OCI-LY7 (cell line): ENCODE measurements around the gene CORO2B. TPM values are rescaled to one million over a fixed set of nuclear protein-coding genes. Genes with fewer than 3 reads are reported as not detected.

Experiments
- BruUV-seq: library from RNA; stranded (reverse); fragments of 400-500 nt; replicated peaks from 2 replicates; lab custom pipeline; 2021; lab: Mats Ljungman, UMichigan
- CTCF ChIA-PET: fragments of 300-600 bp; sonication (Branson Sonifier 250); formaldehyde crosslinking; loops from one replicate; lab custom pipeline; 2022; ENCODE audit warnings: antibody characterized with exemption; ENCODE audit not compliant: unreplicated experiment; lab: Charles Lee
- POLR2A ChIA-PET: fragments of 300-600 bp; sonication (Branson Sonifier 250); formaldehyde crosslinking; loops from one replicate; lab custom pipeline; 2022; ENCODE audit warnings: antibody characterized with exemption; lab: Charles Lee
- DNase-seq: peaks from one replicate; pipeline ENCODE4 v3.0.0-alpha.2; 2015; ENCODE audit warnings: low spot score
- H2AFZ ChIP-seq: fragments of 200-600 bp; sonication (generic), shearing (Covaris generic); 2 replicates; pipeline ENCODE4 v1.6.1; 2014; ENCODE audit warnings: mild to moderate bottlenecking, antibody characterized with exemption, low read length, moderate library complexity
- H3K27ac ChIP-seq: fragments of 200-600 bp; sonication (generic); 2 replicates; pipeline ENCODE4 v1.5.1; 2014; ENCODE audit warnings: mixed run types, low read depth, mild to moderate bottlenecking, moderate library complexity, low read length, inconsistent platforms; ENCODE audit not compliant: poor library complexity, severe bottlenecking
- H3K36me3 ChIP-seq: fragments of 200-600 bp; sonication (generic); 2 replicates; pipeline ENCODE4 v1.6.1; 2014; ENCODE audit warnings: mild to moderate bottlenecking, antibody characterized with exemption, low read length, moderate library complexity, mixed read lengths; ENCODE audit not compliant: insufficient read depth
- H3K4me1 ChIP-seq: fragments of 200-600 bp; sonication (generic); 2 replicates; pipeline ENCODE4 v1.5.1; 2014; ENCODE audit warnings: mild to moderate bottlenecking, low read length; ENCODE audit not compliant: insufficient read depth, poor library complexity, severe bottlenecking
- H3K4me2 ChIP-seq: fragments of 200-600 bp; sonication (generic); 2 replicates; pipeline ENCODE4 v1.6.1; 2014; ENCODE audit warnings: mild to moderate bottlenecking, low read length
- H3K4me3 ChIP-seq: fragments of 200-600 bp; sonication (generic); 2 replicates; pipeline ENCODE4 v1.5.1; 2014; ENCODE audit warnings: mild to moderate bottlenecking, low read depth, low read length; ENCODE audit not compliant: poor library complexity, severe bottlenecking
- H3K79me2 ChIP-seq: fragments of 200-600 bp; sonication (generic); 2 replicates; pipeline ENCODE4 v1.6.1; 2016; ENCODE audit warnings: low read depth, mild to moderate bottlenecking, low read length, moderate library complexity, mixed read lengths; ENCODE audit not compliant: insufficient read depth
- H3K9me2 ChIP-seq: fragments of 200-600 bp; sonication (generic); 2 replicates; pipeline ENCODE4 v1.6.1; 2016; ENCODE audit warnings: mild to moderate bottlenecking, low read length, mixed read lengths; ENCODE audit not compliant: insufficient read depth
- H3K9me3 ChIP-seq: fragments of 200-600 bp; sonication (generic); 2 replicates; pipeline ENCODE4 v1.6.1; 2014; ENCODE audit warnings: mild to moderate bottlenecking, mixed run types, low read length, mixed read lengths
- H4K20me1 ChIP-seq: fragments of 200-600 bp; sonication (generic); 2 replicates; pipeline ENCODE4 v1.6.1; 2014; ENCODE audit warnings: mild to moderate bottlenecking, antibody characterized with exemption, low read length, moderate library complexity, mixed read lengths; ENCODE audit not compliant: insufficient read depth
- CTCF ChIP-seq: fragments of 200-600 bp; sonication (generic); conservative IDR thresholded peaks from 2 replicates; pipeline ENCODE4 v1.5.1; 2014; ENCODE audit warnings: mild to moderate bottlenecking, antibody characterized with exemption, low read length, moderate library complexity, mixed read lengths
- EZH2phosphoT487 ChIP-seq: fragments of 200-600 bp; sonication (generic); IDR thresholded peaks from 2 replicates; pipeline ENCODE4 v1.6.1; 2018; ENCODE audit warnings: low read depth, borderline replicate concordance, mild to moderate bottlenecking, mixed run types, antibody characterized with exemption, low read length, moderate library complexity, mixed read lengths
- intact Hi-C: fragments of 100-400 bp; cut with micrococcal nuclease; formaldehyde crosslinking; loops from one replicate; pipeline ENCODE4 v1.10.0; 2022; ENCODE audit not compliant: unreplicated experiment
- total RNA-seq, 2 experiments: library from RNA; depleted of rRNA in 1 of 2; stranded (reverse); fragments of >200 nt in 1 of 2; shearing (Covaris generic) in 1 of 2; gene quantifications; 2 replicates each; pipeline ENCODE4 v1.2.3, GENCODE V29; 2014 to 2022

Gene CORO2B
- total RNA-seq, 2 experiments from 2014 or later, result 7.4 to 12.5 TPM

- no TSS peak for BruUV-seq
- H3K27ac ChIP-seq, result no peak overlapping the region
- no peak for DNase-seq
- H3K9me3 ChIP-seq, result no peaks in the 10 kb centered on the region
- H3K9me2 ChIP-seq, result no peaks in the 10 kb centered on the region
- TF ChIP-seq EZH2phosphoT487, result no peak
- TF ChIP-seq CTCF, result no peak
- H4K20me1 ChIP-seq, result no peaks in the 10 kb centered on the region
- no peak overlapping the region for H3K4me3 ChIP-seq
- intact Hi-C loops, result no loop called here
- H3K4me1 ChIP-seq, result no peaks in the 10 kb centered on the region
- H3K79me2 ChIP-seq, result no peaks in the 10 kb centered on the region
- H3K4me2 ChIP-seq, result no peak overlapping the region
- no peak overlapping the region for H2AFZ ChIP-seq
- ChIA-PET POLR2A (no interaction called here), CTCF (no interaction called here)
- H3K36me3 ChIP-seq, result peaks cover 8% of the 10 kb centered on the region; the same call in 1 of the 2 replicates
These were observed 30.8 kb downstream of the CORO2B start for GRCh38 chr15:68609629-68610028.

GRCh38 chr15:68610825-68611224 lies 32.0 kb downstream of the CORO2B start:
- Histone ChIP-seq H3K4me1 (peaks cover under 1% of the 10 kb centered on the region), H2AFZ (no peak overlapping the region), H3K27ac (no peak overlapping the region), H3K9me3 (no peaks in the 10 kb centered on the region; the same call in 1 of the 2 replicates), H3K4me2 (no peak overlapping the region), H3K36me3 (peaks cover 8% of the 10 kb centered on the region), H3K9me2 (no peaks in the 10 kb centered on the region), H3K4me3 (no peak overlapping the region), H3K79me2 (no peaks in the 10 kb centered on the region), H4K20me1 (no peaks in the 10 kb centered on the region)
- intact Hi-C loops, result no loop called here
- no TSS peak for BruUV-seq
- no peak for TF ChIP-seq CTCF
- TF ChIP-seq EZH2phosphoT487, result no peak
- no peak for DNase-seq
- ChIA-PET CTCF (no interaction called here), POLR2A (no interaction called here)

- intact Hi-C loops, result no loop called here
- H2AFZ ChIP-seq, result no peak overlapping the region
These were observed 33.7 kb downstream of the CORO2B start for GRCh38 chr15:68612503-68612902.

More at GRCh38 chr15:68612503-68612902, 33.7 kb downstream of the CORO2B start:
- ChIA-PET POLR2A (interaction anchor here (0.5 to 0.6 kb wide), 2 partner anchors 37 to 338 kb away, joined by 3 to 6 read pairs; no protein-coding TSS in a partner anchor), CTCF (interaction anchor here (1.2 kb wide), 1 partner anchor 10 kb away, joined by 3 read pairs; no protein-coding TSS in a partner anchor)
- no peak overlapping the region for H3K4me3 ChIP-seq
- H3K27ac ChIP-seq, result no peak overlapping the region
- H3K36me3 ChIP-seq, result no peaks in the 10 kb centered on the region; the same call in 1 of the 2 replicates
- DNase-seq, result no peak
- H3K9me3 ChIP-seq, result no peaks in the 10 kb centered on the region; the same call in 1 of the 2 replicates
- peaks cover 16% of the 10 kb centered on the region for H3K4me1 ChIP-seq
- no peak overlapping the region for H3K4me2 ChIP-seq
- H3K79me2 ChIP-seq, result no peaks in the 10 kb centered on the region; the same call in 1 of the 2 replicates
- TF ChIP-seq CTCF, result no peak
- H4K20me1 ChIP-seq, result no peaks in the 10 kb centered on the region
- BruUV-seq, result no TSS peak
- H3K9me2 ChIP-seq, result no peaks in the 10 kb centered on the region
